Measurements from ENCODE around the gene SLC18A2.

The SLC18A2 gene

GRCh38 chr10:117237401-117237991 is 3.4 kb upstream of the SLC18A2 start:
- no peak for DNase-seq

GRCh38 chr10:117239051-117239450 is 1.9 kb upstream of the SLC18A2 start:
- DNase-seq = no peak

GRCh38 chr10:117239721-117240620 is 943 bp upstream of the SLC18A2 start:
- DNase-seq = no peak

GRCh38 chr10:117241541-117242462 is 888 bp downstream of the SLC18A2 start:
- no peak for DNase-seq

- DNase-seq = no peak
These were observed 1.5 kb downstream of the SLC18A2 start for GRCh38 chr10:117242463-117242832.

- DNase-seq = no peak
These were observed 6.2 kb downstream of the SLC18A2 start for GRCh38 chr10:117246997-117247671.

GRCh38 chr10:117248750-117249465 is 8.0 kb downstream of the SLC18A2 start:
- DNase-seq = no peak

GRCh38 chr10:117249493-117250093 is 8.7 kb downstream of the SLC18A2 start:
- no peak for DNase-seq

- no peak for DNase-seq
These were observed 9.5 kb downstream of the SLC18A2 start for GRCh38 chr10:117250411-117250810.

GRCh38 chr10:117253908-117254307 is 13.0 kb downstream of the SLC18A2 start:
- no peak for DNase-seq

- no peak for DNase-seq
These were observed 13.4 kb downstream of the SLC18A2 start for GRCh38 chr10:117254338-117254737.

GRCh38 chr10:117254774-117255735 is 14.1 kb downstream of the SLC18A2 start:
- DNase-seq = no peak

GRCh38 chr10:117255835-117256460 is 15.0 kb downstream of the SLC18A2 start:
- no peak for DNase-seq

- no peak for DNase-seq
These were observed 16.0 kb downstream of the SLC18A2 start for GRCh38 chr10:117256910-117257309.

- DNase-seq = no peak
These were observed 16.8 kb downstream of the SLC18A2 start for GRCh38 chr10:117257721-117258120.

- no peak for DNase-seq
These were observed 18.4 kb downstream of the SLC18A2 start for GRCh38 chr10:117259279-117259678.

GRCh38 chr10:117260084-117260483 is 19.2 kb downstream of the SLC18A2 start:
- no peak for DNase-seq

- no peak for DNase-seq
These were observed 20.6 kb downstream of the SLC18A2 start for GRCh38 chr10:117261501-117261900.
